ENCODE data around the gene CXXC4.

CXXC4 gene

GRCh38 chr4:104494822-104495559 lies at the start of gene CXXC4:
Gene CXXC4 (minus strand): TSS chr4:104494894. CDS start chr4:104491802, 3,092 bp downstream.
- no peak for DNase-seq (ENCODE audit: low read depth)
- no peak for TF ChIP-seq CTCF (IDR thresholded peaks at IDR 0.05; ENCODE audit: control insufficient read depth, insufficient read depth, low read depth, low read length, missing control alignments)
- H3K4me3 ChIP-seq (ENCODE audit: control insufficient read depth, low read depth, low read length) = peak within 1 kb of the TSS; percentile 43

- no peak for TF ChIP-seq CTCF (IDR thresholded peaks at IDR 0.05; ENCODE audit: control insufficient read depth, insufficient read depth, low read depth, low read length, missing control alignments)
- no peak overlapping the region for H3K4me3 ChIP-seq (ENCODE audit: control insufficient read depth, low read depth, low read length)
Measured at GRCh38 chr4:104533156-104533555, 38.5 kb upstream of the CXXC4 start.

GRCh38 chr4:104532677-104533076 lies 38.0 kb upstream of the CXXC4 start:
- no peak for TF ChIP-seq CTCF (IDR thresholded peaks at IDR 0.05; ENCODE audit: control insufficient read depth, insufficient read depth, low read depth, low read length, missing control alignments)
- H3K4me3 ChIP-seq (ENCODE audit: control insufficient read depth, low read depth, low read length) = no peak overlapping the region
- DNase-seq (ENCODE audit: low read depth) = no peak

More at GRCh38 chr4:104533156-104533555, 38.5 kb upstream of the CXXC4 start:
- DNase-seq (ENCODE audit: low read depth) = no peak

GRCh38 chr4:104531390-104531789 lies 36.7 kb upstream of the CXXC4 start:
- no peak overlapping the region for H3K4me3 ChIP-seq (ENCODE audit: control insufficient read depth, low read depth, low read length)
- no peak for TF ChIP-seq CTCF (IDR thresholded peaks at IDR 0.05; ENCODE audit: control insufficient read depth, insufficient read depth, low read depth, low read length, missing control alignments)
- no peak for DNase-seq (ENCODE audit: low read depth)

- DNase-seq (ENCODE audit: low read depth) = no peak
- no peak for TF ChIP-seq CTCF (IDR thresholded peaks at IDR 0.05; ENCODE audit: control insufficient read depth, insufficient read depth, low read depth, low read length, missing control alignments)
- no peak overlapping the region for H3K4me3 ChIP-seq (ENCODE audit: control insufficient read depth, low read depth, low read length)
Measured at GRCh38 chr4:104530426-104530825, 35.7 kb upstream of the CXXC4 start.

GRCh38 chr4:104524591-104524990 lies 29.9 kb upstream of the CXXC4 start:
- DNase-seq (ENCODE audit: low read depth) = no peak
- TF ChIP-seq CTCF (IDR thresholded peaks at IDR 0.05; ENCODE audit: control insufficient read depth, insufficient read depth, low read depth, low read length, missing control alignments) = no peak

More at GRCh38 chr4:104524591-104524990, 29.9 kb upstream of the CXXC4 start:
- no peak overlapping the region for H3K4me3 ChIP-seq (ENCODE audit: control insufficient read depth, low read depth, low read length)
